Chondrocyte (in vitro differentiated cells): ENCODE results near the gene WNT8A. TPM values are rescaled to one million over a fixed set of nuclear protein-coding genes. Genes with fewer than 3 reads are reported as not detected.

ENCODE experiments used
- DNase-seq: peaks from one replicate; pipeline ENCODE4 v3.0.0; 2021; ENCODE audit warnings: mixed read lengths, low spot score
- H3K27ac Mint-ChIP-seq: one replicate; pipeline ENCODE4 v1.8.0; 2021; ENCODE audit warnings: mild to moderate bottlenecking, moderate library complexity, mixed read lengths; ENCODE audit not compliant: unreplicated experiment
- H3K27me3 Mint-ChIP-seq: 2 replicates; pipeline ENCODE4 v1.8.0; 2021; ENCODE audit warnings: low read depth, mixed read lengths
- H3K36me3 Mint-ChIP-seq: 2 replicates; pipeline ENCODE4 v1.8.0; 2021; ENCODE audit warnings: low read depth, mixed read lengths
- H3K4me1 Mint-ChIP-seq: 2 replicates; pipeline ENCODE4 v1.8.0; 2021; ENCODE audit warnings: low read depth, mild to moderate bottlenecking, mixed read lengths
- H3K4me3 Mint-ChIP-seq: one replicate; pipeline ENCODE4 v1.8.0; 2021; ENCODE audit warnings: mild to moderate bottlenecking, moderate library complexity, mixed read lengths; ENCODE audit not compliant: unreplicated experiment
- H3K9me3 Mint-ChIP-seq: 2 replicates; pipeline ENCODE4 v1.8.0; 2021; ENCODE audit warnings: low read depth, mixed read lengths
- total RNA-seq: library from RNA; stranded (reverse); gene quantifications from 3 replicates; pipeline ENCODE4 v1.2.1, GENCODE V29; 2021
- TF ChIP-seq, protein P1 (sequence below): fragments of 200-600 bp; sonication (generic); IDR thresholded peaks from 2 replicates; pipeline ENCODE4 v1.5.0; 2021; ENCODE audit warnings: antibody characterized with exemption, mild to moderate bottlenecking, moderate library complexity

The WNT8A gene
- total RNA-seq, 1 donor from 2014 or later = not detected

- no peak for DNase-seq
- H3K9me3 Mint-ChIP-seq = no peaks in the 10 kb centered on the region
- TF ChIP-seq, protein P1, sequence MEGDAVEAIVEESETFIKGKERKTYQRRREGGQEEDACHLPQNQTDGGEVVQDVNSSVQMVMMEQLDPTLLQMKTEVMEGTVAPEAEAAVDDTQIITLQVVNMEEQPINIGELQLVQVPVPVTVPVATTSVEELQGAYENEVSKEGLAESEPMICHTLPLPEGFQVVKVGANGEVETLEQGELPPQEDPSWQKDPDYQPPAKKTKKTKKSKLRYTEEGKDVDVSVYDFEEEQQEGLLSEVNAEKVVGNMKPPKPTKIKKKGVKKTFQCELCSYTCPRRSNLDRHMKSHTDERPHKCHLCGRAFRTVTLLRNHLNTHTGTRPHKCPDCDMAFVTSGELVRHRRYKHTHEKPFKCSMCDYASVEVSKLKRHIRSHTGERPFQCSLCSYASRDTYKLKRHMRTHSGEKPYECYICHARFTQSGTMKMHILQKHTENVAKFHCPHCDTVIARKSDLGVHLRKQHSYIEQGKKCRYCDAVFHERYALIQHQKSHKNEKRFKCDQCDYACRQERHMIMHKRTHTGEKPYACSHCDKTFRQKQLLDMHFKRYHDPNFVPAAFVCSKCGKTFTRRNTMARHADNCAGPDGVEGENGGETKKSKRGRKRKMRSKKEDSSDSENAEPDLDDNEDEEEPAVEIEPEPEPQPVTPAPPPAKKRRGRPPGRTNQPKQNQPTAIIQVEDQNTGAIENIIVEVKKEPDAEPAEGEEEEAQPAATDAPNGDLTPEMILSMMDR = peak; percentile 92
- H3K4me1 Mint-ChIP-seq = no peaks in the 10 kb centered on the region
- no peaks in the 10 kb centered on the region for H3K27me3 Mint-ChIP-seq
- H3K36me3 Mint-ChIP-seq = no peaks in the 10 kb centered on the region
- no peak overlapping the region for H3K4me3 Mint-ChIP-seq
- H3K27ac Mint-ChIP-seq = no peak overlapping the region
Observed at GRCh38 chr5:138077064-138077696, 6.7 kb upstream of the WNT8A start.

GRCh38 chr5:138078006-138078643 is 5.7 kb upstream of the WNT8A start:
- H3K4me3 Mint-ChIP-seq = no peak overlapping the region
- no peak for DNase-seq
- H3K9me3 Mint-ChIP-seq = no peaks in the 10 kb centered on the region
- TF ChIP-seq, protein P1 = no peak
- H3K27me3 Mint-ChIP-seq = no peaks in the 10 kb centered on the region
- no peak overlapping the region for H3K27ac Mint-ChIP-seq
- H3K36me3 Mint-ChIP-seq = no peaks in the 10 kb centered on the region
- H3K4me1 Mint-ChIP-seq = no peaks in the 10 kb centered on the region

DNA sequence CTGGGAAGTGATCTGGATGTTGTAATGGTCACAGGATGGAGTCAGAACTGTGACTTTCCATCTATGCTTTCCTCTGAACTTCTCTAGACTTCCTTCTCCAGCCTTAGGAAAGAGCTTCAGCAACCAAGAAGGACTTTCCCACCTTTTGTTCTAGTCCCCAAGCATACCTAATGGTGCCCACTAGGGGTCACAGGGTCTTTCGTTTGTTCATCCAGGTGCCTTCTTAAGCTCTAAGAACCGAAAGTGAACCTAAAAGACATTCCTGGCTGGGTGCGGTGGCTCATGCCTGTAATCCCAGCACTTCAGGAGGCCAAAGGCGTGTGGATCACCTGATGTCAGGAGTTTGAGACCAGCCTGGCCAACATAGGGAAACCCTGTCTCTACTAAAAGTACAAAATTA is 1.8 kb upstream of the WNT8A start:
- no peaks in the 10 kb centered on the region for H3K36me3 Mint-ChIP-seq
- H3K4me3 Mint-ChIP-seq = no peak overlapping the region
- no peaks in the 10 kb centered on the region for H3K9me3 Mint-ChIP-seq

DNA sequence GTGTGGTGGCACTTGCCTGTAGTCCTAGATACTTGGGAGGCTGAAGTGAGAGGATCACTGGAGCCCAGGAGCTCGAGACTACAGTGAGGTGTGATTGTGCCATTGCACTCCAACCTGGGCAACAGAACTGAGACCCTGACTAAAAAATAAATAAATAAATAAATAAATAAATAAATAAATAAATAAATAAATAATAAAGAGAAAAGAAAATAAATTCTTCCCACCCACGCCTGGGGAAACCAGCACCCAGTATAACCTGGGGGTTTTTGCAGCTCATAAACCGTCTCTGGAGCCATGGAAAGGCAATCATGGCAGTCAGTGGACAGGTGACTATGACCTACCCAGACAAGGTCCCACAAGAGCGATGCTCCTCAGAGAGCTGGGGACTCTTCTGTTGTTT is 7.9 kb downstream of the WNT8A start:
- no peaks in the 10 kb centered on the region for H3K9me3 Mint-ChIP-seq
- H3K27me3 Mint-ChIP-seq = peaks cover 41% of the 10 kb centered on the region
- TF ChIP-seq, protein P1 = no peak
- H3K27ac Mint-ChIP-seq = no peak overlapping the region
- no peak for DNase-seq
- no peak overlapping the region for H3K4me3 Mint-ChIP-seq
- no peaks in the 10 kb centered on the region for H3K36me3 Mint-ChIP-seq
- no peaks in the 10 kb centered on the region for H3K4me1 Mint-ChIP-seq

More for the DNA sequence above, 1.8 kb upstream of the WNT8A start:
- TF ChIP-seq, protein P1 = no peak
- Mint-ChIP-seq H3K27ac (no peak overlapping the region), H3K27me3 (no peaks in the 10 kb centered on the region), H3K4me1 (no peaks in the 10 kb centered on the region)
- no peak for DNase-seq

DNA sequence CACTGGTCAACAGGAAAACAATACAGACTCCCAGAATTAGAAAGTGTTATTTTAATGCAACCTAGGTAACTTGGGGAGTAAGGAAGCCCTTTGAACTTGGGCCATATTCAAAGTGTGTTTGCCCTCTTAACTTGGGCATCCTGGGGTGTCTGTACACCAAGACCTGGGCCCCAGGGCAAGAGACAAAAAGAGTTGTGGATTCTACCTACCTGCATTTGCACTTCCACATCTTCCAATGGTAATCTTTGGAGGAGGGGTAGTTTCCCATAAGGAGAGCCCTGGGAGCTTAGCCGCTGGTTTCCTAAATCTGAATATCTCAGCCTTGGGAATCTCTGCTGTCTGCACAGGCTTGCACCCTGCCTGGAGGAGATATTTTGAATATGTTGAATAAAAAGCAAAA is 8.5 kb downstream of the WNT8A start:
- TF ChIP-seq, protein P1 = no peak

More for the DNA sequence above, 8.5 kb downstream of the WNT8A start:
- DNase-seq = no peak
- Mint-ChIP-seq H3K27ac (no peak overlapping the region), H3K4me1 (no peaks in the 10 kb centered on the region), H3K4me3 (no peak overlapping the region), H3K27me3 (peaks cover 42% of the 10 kb centered on the region), H3K36me3 (no peaks in the 10 kb centered on the region), H3K9me3 (no peaks in the 10 kb centered on the region)
